Sigmoid colon (tissue), 7 donors: ENCODE results near the gene TYW3. TPM values are rescaled to one million over a fixed set of nuclear protein-coding genes. Genes with fewer than 3 reads are reported as not detected.

Experiments
- DNase-seq: peaks from one replicate; pipeline ENCODE4 v3.0.0-alpha.2; 2019
- H3K27ac ChIP-seq, 4 donors: fragments of 200-600 bp; sonication (generic); one replicate each; pipeline ENCODE4 v1.5.1; 2016 to 2019; ENCODE audit warnings: mild to moderate bottlenecking in 1 of 4
- H3K27me3 ChIP-seq, 3 donors: fragments of 200-600 bp; sonication (generic); one replicate each; pipeline ENCODE4 v1.5.1; 2019; ENCODE audit warnings: mild to moderate bottlenecking in 1 of 3
- H3K36me3 ChIP-seq, 4 donors: fragments of 200-600 bp; sonication (generic); one replicate each; pipeline ENCODE4 v1.5.1; 2016 to 2019
- H3K4me1 ChIP-seq, 4 donors: fragments of 200-600 bp; sonication (generic); one replicate each; pipeline ENCODE4 v1.5.1; 2017 to 2019
- H3K4me3 ChIP-seq, 4 donors: fragments of 200-600 bp; sonication (generic); one replicate each; pipeline ENCODE4 v1.5.1; 2017 to 2019; ENCODE audit warnings: mild to moderate bottlenecking in 2 of 4, moderate library complexity in 1 of 4
- H3K9me3 ChIP-seq, 4 donors: fragments of 200-600 bp in 3 of 4; sonication (generic) in 3 of 4; one replicate each; pipeline versions ENCODE4 v1.5.1 to v1.6.1; 2013 to 2019
- EP300 ChIP-seq, 4 donors: sonication (generic); formaldehyde crosslinking; IDR thresholded peaks; one replicate each; pipeline ENCODE4 v1.6.1; 2017; ENCODE audit warnings: antibody characterized with exemption in 4 of 4
- POLR2A ChIP-seq, 2 donors: fragments of 450-650 bp; IDR thresholded peaks; one replicate each; pipeline ENCODE4 v1.6.1; 2016; ENCODE audit warnings: antibody characterized with exemption in 2 of 2, mild to moderate bottlenecking in 2 of 2, moderate library complexity in 2 of 2
- POLR2AphosphoS5 ChIP-seq, 4 donors: sonication (generic); formaldehyde crosslinking; IDR thresholded peaks; one replicate each; pipeline ENCODE4 v1.6.1; 2017; ENCODE audit warnings: antibody characterized with exemption in 4 of 4
- WGBS, 2 donors: extraction: QIAGEN DNeasy Blood & Tissue Kit; methylation state at CpG; one replicate each; pipeline ENCODE4 v1.1.7; 2013; 5-methylcytosine and 5-hydroxymethylcytosine counted together
- intact Hi-C: fragments of 100-400 bp; cut with DNase I; formaldehyde crosslinking; loops from one replicate; pipeline ENCODE4 v1.15.1; 2023
- polyA plus RNA-seq, 3 donors: library from polyadenylated mRNA; stranded (reverse); fragments of 200-250 nt; gene quantifications; one replicate each; pipeline ENCODE4 v1.2.3, GENCODE V29; 2013
- total RNA-seq, 4 donors: library from RNA; depleted of rRNA; stranded (reverse); fragments of >200 nt; gene quantifications; one replicate each; pipeline ENCODE4 v1.1.0, GENCODE V29; 2016
- TF ChIP-seq, protein P1 (sequence below), 4 experiments: fragments of 450-650 bp in 3 of 4; fragments of 200-600 bp in 1 of 4; IDR thresholded peaks; one replicate each; pipeline ENCODE4 v1.5.1; 2016 to 2019; ENCODE audit warnings: antibody characterized with exemption in 4 of 4, mild to moderate bottlenecking in 3 of 4, moderate library complexity in 2 of 4
- donor health status: healthy with polysubstance abuse.
- donor health status: Bipolar disorder and iron deficiency.
- donor health status: healthy.

The TYW3 gene
- total and polyA plus RNA-seq, 7 donors, result 7.6 to 31.7 (median 21.6) TPM

DNA sequence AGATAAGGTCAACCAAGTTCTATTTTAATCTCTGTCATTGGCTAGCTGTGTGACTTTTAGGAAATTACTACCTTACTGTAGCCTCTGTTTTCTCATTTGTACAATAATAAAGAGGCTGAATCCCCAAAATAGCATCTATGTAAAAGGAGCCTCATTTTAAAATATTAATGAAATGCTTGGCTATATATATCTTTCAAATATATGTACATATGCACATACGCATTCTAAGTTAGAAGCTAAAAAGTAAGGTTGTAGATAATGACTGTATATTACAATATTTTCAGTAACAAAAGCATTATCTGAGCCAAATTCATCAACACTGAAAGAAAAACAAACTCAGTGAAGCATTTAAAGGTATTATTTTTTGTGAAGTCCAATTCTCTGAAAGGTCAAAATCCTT lies 44.6 kb downstream of the TYW3 start:
- H3K9me3 ChIP-seq, result no peaks in the 10 kb centered on the region
- H3K36me3 ChIP-seq, result no peaks in the 10 kb centered on the region
- H3K4me3 ChIP-seq, result no peak overlapping the region
- H3K4me1 ChIP-seq, result no peaks in the 10 kb centered on the region
- intact Hi-C loops, result no loop called here
- H3K27me3 ChIP-seq, result peaks cover 0 to 4% (median 0%) of the 10 kb centered on the region in 3 donors
- no peak for DNase-seq
- WGBS, 2 donors, result 93 to 99% methylated on average over 1 of the region's 1 CpG
- no peak overlapping the region for H3K27ac ChIP-seq
- TF ChIP-seq POLR2AphosphoS5 (IDR thresholded peaks at IDR 0.05) (no peak), POLR2A (IDR thresholded peaks at IDR 0.05) (no peak), EP300 (IDR thresholded peaks at IDR 0.05) (no peak)
- TF ChIP-seq, protein P1, sequence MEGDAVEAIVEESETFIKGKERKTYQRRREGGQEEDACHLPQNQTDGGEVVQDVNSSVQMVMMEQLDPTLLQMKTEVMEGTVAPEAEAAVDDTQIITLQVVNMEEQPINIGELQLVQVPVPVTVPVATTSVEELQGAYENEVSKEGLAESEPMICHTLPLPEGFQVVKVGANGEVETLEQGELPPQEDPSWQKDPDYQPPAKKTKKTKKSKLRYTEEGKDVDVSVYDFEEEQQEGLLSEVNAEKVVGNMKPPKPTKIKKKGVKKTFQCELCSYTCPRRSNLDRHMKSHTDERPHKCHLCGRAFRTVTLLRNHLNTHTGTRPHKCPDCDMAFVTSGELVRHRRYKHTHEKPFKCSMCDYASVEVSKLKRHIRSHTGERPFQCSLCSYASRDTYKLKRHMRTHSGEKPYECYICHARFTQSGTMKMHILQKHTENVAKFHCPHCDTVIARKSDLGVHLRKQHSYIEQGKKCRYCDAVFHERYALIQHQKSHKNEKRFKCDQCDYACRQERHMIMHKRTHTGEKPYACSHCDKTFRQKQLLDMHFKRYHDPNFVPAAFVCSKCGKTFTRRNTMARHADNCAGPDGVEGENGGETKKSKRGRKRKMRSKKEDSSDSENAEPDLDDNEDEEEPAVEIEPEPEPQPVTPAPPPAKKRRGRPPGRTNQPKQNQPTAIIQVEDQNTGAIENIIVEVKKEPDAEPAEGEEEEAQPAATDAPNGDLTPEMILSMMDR (IDR thresholded peaks at IDR 0.05), result no peak

DNA sequence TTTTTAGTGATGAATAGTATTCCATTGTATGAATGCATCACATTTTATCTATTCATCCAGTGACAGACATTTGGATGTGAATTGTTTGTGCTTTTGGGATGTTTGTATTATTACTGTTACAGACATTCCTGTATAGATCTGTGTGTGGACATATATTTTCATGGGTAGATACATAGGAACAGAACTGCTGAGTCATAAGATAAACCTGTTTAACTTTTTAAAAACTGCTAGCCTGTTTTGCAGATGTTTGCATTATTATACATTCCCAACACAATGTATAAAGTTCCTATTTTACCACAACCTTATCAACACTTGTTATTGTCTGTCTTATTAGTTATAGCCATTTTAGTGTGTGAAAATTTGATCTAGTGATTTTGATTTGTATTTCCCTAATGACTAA lies 46.8 kb downstream of the TYW3 start:
- H3K9me3 ChIP-seq, result no peaks in the 10 kb centered on the region
- intact Hi-C loops, result no loop called here
- H3K36me3 ChIP-seq, result no peaks in the 10 kb centered on the region
- no peaks in the 10 kb centered on the region for H3K27me3 ChIP-seq
- DNase-seq, result no peak
- TF ChIP-seq EP300 (IDR thresholded peaks at IDR 0.05), result no peak
- H3K4me3 ChIP-seq, result no peak overlapping the region
- no peaks in the 10 kb centered on the region for H3K4me1 ChIP-seq
- no peak overlapping the region for H3K27ac ChIP-seq

DNA sequence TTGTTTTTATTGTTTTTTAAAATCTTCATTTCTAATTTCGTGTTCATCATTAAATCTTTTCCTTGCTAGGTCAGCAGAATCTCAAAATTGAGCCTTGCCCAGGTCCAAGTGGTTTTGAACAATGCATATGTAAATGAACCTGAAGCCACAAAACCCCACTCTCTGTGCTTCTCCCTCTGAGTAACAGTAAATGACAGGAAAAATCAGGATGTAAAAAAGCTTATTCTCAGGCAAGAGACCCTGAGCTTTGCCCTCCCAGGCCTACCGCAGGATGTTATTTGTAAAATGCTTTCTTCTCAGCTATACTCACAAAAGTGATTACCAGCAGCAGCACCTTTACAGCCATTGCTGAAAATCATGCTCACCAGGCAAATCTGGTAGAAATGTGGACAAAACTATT lies 47.6 kb downstream of the TYW3 start:
- no peak for TF ChIP-seq POLR2AphosphoS5 (IDR thresholded peaks at IDR 0.05)
- TF ChIP-seq EP300 (IDR thresholded peaks at IDR 0.05), result no peak
- TF ChIP-seq, protein P1 (IDR thresholded peaks at IDR 0.05), result no peak
- no peaks in the 10 kb centered on the region for H3K4me1 ChIP-seq
- WGBS, 2 donors, result 43 to 46% methylated on average over 2 of the region's 2 CpGs

DNA sequence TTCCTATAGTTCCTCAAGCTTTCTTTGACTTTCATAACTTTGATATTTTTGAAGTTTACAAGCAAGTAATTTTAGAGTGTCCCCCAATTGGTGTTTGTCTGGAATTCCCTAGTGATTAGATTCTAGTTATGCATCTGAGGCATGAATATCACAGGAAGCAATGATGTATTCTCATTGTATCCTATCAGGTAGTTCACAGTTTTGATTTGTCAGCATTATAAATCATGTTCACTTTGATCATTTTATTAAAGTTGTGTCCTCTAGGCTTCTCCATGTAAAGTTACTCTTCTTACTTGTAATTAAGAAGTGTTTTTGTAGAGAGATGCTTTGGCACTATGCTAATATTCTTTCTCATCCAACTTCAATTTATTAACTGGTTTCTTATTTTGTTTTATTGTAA lies 53.0 kb downstream of the TYW3 start:
- Histone ChIP-seq H3K27ac (no peak overlapping the region), H3K27me3 (no peaks in the 10 kb centered on the region), H3K9me3 (no peaks in the 10 kb centered on the region), H3K4me3 (no peak overlapping the region), H3K36me3 (no peaks in the 10 kb centered on the region), H3K4me1 (no peaks in the 10 kb centered on the region)
- no peak for DNase-seq
- TF ChIP-seq EP300 (IDR thresholded peaks at IDR 0.05) (no peak), POLR2A (IDR thresholded peaks at IDR 0.05) (no peak), POLR2AphosphoS5 (IDR thresholded peaks at IDR 0.05) (no peak)
- TF ChIP-seq, protein P1 (IDR thresholded peaks at IDR 0.05), result no peak
- intact Hi-C loops, result no loop called here

More for the DNA sequence above, 47.6 kb downstream of the TYW3 start:
- intact Hi-C loops, result no loop called here
- no peak for DNase-seq
- H3K27ac ChIP-seq, result no peak overlapping the region
- no peak overlapping the region for H3K4me3 ChIP-seq
- H3K36me3 ChIP-seq, result no peaks in the 10 kb centered on the region
- H3K9me3 ChIP-seq, result no peaks in the 10 kb centered on the region
- no peaks in the 10 kb centered on the region for H3K27me3 ChIP-seq

DNA sequence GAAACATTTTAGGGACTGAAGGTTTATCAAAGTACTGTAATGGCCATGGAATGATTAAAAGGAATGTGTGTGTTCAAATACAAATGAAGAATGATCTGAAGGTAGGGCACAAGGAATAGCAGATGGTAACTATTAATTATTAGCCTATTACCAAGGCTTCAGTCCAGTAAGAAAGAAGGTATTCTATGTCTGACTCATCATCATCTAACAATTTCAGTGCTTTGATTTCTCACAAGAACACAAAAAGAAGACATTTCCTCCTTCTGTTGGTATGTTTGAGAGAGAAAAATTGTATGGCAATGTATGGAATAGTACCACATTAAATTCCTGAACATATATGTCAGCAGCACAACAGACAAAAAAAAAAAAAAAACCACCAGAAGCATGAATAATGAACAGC lies 57.5 kb downstream of the TYW3 start:
- H3K27ac ChIP-seq, result no peak overlapping the region
- H3K9me3 ChIP-seq, result no peaks in the 10 kb centered on the region
- H3K4me3 ChIP-seq, result no peak overlapping the region
- no peaks in the 10 kb centered on the region for H3K36me3 ChIP-seq
- TF ChIP-seq POLR2A (IDR thresholded peaks at IDR 0.05) (no peak), POLR2AphosphoS5 (IDR thresholded peaks at IDR 0.05) (no peak), EP300 (IDR thresholded peaks at IDR 0.05) (no peak)
- TF ChIP-seq, protein P1 (IDR thresholded peaks at IDR 0.05), result no peak
- no peaks in the 10 kb centered on the region for H3K4me1 ChIP-seq
- no peak for DNase-seq
- H3K27me3 ChIP-seq, result no peaks in the 10 kb centered on the region
- intact Hi-C loops, result no loop called here
